Measurements from ENCODE around the gene F7. TPM values are rescaled to one million over a fixed set of nuclear protein-coding genes. Genes with fewer than 3 reads are reported as not detected.

Gene F7
- total RNA-seq, 1 donor from 2014 or later = 0.06 TPM

DNA sequence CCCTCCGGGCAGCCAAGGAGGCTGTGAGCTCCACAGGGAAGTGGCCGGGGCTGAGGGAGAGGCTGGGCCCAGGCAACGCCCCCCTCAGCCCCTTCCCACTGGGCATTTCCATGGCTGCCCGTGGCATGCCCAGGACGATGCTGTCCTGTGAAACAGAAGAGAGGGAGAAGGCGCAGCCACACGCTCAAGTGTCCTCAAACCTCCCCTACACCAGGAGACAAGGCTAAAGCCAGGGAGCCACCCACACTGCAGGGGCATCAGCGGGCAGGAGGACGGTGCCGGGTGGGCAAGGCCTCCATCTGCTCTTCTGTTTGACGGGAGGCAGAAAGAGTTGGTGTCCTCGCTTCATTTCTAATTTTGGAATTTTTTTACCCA lies 38.7 kb downstream of the F7 start:
- DNase-seq (ENCODE audit: low read depth) = no peak
- no peak overlapping the region for H3K4me3 ChIP-seq (ENCODE audit: low read depth, low read length)
- TF ChIP-seq, protein P1, sequence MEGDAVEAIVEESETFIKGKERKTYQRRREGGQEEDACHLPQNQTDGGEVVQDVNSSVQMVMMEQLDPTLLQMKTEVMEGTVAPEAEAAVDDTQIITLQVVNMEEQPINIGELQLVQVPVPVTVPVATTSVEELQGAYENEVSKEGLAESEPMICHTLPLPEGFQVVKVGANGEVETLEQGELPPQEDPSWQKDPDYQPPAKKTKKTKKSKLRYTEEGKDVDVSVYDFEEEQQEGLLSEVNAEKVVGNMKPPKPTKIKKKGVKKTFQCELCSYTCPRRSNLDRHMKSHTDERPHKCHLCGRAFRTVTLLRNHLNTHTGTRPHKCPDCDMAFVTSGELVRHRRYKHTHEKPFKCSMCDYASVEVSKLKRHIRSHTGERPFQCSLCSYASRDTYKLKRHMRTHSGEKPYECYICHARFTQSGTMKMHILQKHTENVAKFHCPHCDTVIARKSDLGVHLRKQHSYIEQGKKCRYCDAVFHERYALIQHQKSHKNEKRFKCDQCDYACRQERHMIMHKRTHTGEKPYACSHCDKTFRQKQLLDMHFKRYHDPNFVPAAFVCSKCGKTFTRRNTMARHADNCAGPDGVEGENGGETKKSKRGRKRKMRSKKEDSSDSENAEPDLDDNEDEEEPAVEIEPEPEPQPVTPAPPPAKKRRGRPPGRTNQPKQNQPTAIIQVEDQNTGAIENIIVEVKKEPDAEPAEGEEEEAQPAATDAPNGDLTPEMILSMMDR (conservative IDR thresholded peaks at IDR 0.05; ENCODE audit: low read depth, low read length) = no peak

DNA sequence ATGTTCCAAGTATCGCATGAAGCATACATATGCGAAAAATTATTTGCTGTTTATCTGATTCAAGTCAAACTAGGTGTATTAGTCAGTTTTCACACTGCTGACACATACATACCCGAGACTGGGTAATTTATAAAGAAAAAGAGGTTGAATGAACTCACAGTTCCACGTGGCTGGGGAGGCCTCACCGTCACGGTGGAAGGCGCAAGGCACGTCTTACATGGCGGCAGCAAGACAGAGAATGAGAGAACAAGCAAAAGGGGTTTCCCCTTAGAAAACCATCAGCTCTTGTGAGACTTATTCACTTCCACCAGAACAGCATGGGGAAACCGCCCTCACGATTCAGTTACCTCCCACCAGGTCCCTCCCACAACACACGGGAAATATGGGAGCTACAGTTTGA lies 39.9 kb downstream of the F7 start:
- TF ChIP-seq, protein P1 (conservative IDR thresholded peaks at IDR 0.05; ENCODE audit: low read depth, low read length) = no peak
- H3K4me3 ChIP-seq (ENCODE audit: low read depth, low read length) = no peak overlapping the region
- DNase-seq (ENCODE audit: low read depth) = no peak

DNA sequence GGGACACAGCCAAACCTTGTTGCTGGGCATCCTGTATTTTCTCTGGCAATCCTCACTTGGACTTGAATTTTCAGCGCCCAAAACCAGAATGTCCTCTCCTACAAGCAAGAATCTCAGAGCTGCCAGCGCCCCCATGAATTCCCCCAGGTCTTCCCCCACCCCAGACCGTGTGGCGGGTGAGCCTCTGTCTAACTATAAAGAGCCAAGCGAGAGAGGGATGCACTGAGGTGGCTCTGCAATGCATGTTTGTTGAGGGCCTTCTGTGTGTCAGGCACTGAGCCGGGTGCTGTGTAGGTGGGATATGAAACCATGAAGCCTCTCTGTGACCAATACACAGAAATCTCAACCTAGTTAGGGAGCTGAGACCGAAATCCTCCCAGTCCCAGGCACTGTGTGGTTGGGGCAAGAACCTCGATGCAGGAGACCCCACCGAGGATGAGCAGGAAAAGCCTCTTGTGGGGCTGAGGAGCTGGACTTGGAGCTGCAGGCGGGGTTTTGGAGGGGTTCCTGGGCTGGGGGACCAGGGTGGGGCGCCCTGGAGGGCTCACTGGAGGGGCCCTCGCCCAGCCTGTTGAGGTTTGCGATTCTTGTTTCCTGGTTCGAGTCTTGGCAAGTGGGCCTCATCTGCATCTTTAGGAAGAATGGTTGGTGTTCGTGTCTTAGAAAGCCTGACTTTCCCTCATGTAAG lies 40.5 kb downstream of the F7 start:
- DNase-seq (ENCODE audit: low read depth) = no peak
- H3K4me3 ChIP-seq (ENCODE audit: low read depth, low read length) = no peak overlapping the region
- TF ChIP-seq, protein P1 (conservative IDR thresholded peaks at IDR 0.05; ENCODE audit: low read depth, low read length) = no peak

DNA sequence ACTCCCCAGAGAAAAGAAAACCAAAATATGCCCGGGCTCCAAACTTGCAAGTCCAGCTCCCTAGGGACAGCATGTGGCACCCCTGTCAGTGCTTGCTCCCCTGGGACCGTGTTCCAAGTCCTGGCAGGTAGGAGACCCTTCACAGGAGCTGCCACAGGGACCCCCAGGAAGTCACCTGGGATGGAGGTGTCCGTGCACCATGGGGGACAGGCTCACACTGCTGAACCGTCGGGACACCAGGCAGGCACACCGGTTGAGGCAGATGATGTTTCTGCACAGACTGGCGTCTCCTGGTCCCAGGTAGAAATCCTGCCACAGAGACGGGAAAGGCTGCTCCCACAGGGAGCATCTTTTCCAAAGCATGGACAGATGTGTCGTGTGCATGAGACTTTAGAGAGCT lies 41.2 kb downstream of the F7 start:
- no peak for DNase-seq (ENCODE audit: low read depth)
- TF ChIP-seq, protein P1 (conservative IDR thresholded peaks at IDR 0.05; ENCODE audit: low read depth, low read length) = no peak
- H3K4me3 ChIP-seq (ENCODE audit: low read depth, low read length) = no peak overlapping the region

DNA sequence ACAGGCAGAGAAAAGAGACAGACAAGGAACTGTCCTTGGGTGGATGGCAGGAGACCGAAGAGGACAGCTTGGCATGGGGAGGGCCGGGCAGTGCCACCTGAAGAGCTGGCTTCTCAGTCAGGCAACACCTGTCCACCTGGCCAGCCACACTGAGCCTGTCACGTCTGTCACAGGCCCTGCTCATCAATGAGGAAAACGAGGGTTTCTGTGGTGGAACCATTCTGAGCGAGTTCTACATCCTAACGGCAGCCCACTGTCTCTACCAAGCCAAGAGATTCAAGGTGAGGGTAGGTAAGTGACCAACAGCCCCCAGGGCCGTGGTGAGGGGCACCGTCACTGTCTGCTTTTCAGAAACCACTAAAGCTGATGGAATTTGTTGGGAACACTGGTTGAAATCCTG lies 41.6 kb downstream of the F7 start:
- no peak for DNase-seq (ENCODE audit: low read depth)
- no peak overlapping the region for H3K4me3 ChIP-seq (ENCODE audit: low read depth, low read length)
- TF ChIP-seq, protein P1 (conservative IDR thresholded peaks at IDR 0.05; ENCODE audit: low read depth, low read length) = no peak

DNA sequence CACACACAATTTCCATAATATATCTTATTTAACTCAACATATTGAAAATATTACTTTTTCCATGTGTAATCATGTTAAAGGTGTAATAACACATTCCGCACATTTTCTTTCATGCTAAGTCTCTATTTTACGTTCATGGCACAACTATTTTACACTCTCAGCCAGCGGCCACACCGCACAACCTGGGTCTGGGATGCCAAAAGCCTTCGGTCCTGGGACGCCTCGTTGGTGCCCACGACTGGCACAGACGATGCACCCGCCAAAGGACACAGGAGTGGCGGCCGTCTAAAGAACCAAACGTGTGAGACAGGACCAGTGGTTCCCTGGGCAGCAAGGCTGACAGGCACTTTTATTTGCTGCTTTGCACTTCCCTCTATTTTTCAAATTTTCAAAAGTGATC lies 42.8 kb downstream of the F7 start:
- TF ChIP-seq, protein P1 (conservative IDR thresholded peaks at IDR 0.05; ENCODE audit: low read depth, low read length) = no peak
- DNase-seq (ENCODE audit: low read depth) = no peak
- no peak overlapping the region for H3K4me3 ChIP-seq (ENCODE audit: low read depth, low read length)

DNA sequence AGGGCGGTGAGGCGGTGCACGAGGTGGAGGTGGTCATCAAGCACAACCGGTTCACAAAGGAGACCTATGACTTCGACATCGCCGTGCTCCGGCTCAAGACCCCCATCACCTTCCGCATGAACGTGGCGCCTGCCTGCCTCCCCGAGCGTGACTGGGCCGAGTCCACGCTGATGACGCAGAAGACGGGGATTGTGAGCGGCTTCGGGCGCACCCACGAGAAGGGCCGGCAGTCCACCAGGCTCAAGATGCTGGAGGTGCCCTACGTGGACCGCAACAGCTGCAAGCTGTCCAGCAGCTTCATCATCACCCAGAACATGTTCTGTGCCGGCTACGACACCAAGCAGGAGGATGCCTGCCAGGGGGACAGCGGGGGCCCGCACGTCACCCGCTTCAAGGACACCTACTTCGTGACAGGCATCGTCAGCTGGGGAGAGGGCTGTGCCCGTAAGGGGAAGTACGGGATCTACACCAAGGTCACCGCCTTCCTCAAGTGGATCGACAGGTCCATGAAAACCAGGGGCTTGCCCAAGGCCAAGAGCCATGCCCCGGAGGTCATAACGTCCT lies 43.4 kb downstream of the F7 start:
- no peak for DNase-seq (ENCODE audit: low read depth)

More for the DNA sequence above, 43.4 kb downstream of the F7 start:
- TF ChIP-seq, protein P1 (conservative IDR thresholded peaks at IDR 0.05; ENCODE audit: low read depth, low read length) = no peak
- no peak overlapping the region for H3K4me3 ChIP-seq (ENCODE audit: low read depth, low read length)
